Neural cell (in vitro differentiated cells): ENCODE results near the gene FAM78B.

Experiments
- EZH2 ChIP-seq: fragments of 200-600, 300-800 bp; shearing (Covaris generic), sonication (generic); IDR thresholded peaks from 2 replicates; pipeline ENCODE4 v1.6.1; 2014; ENCODE audit warnings: antibody characterized with exemption, low read length, borderline replicate concordance, mild to moderate bottlenecking; ENCODE audit not compliant: insufficient read depth, poor library complexity, severe bottlenecking
- MXI1 ChIP-seq: fragments of 450-650 bp; conservative IDR thresholded peaks from 2 replicates; pipeline ENCODE4 v1.6.1; 2014; ENCODE audit warnings: antibody characterized with exemption, mild to moderate bottlenecking; ENCODE audit not compliant: poor library complexity, severe bottlenecking
- POLR2AphosphoS5 ChIP-seq: IDR thresholded peaks from 2 replicates; pipeline ENCODE4 v1.6.1; 2012
- RAD21 ChIP-seq: fragments of 450-650 bp; conservative IDR thresholded peaks from 2 replicates; pipeline ENCODE4 v1.6.1; 2014; ENCODE audit warnings: antibody characterized with exemption, mild to moderate bottlenecking, moderate library complexity
- SMC3 ChIP-seq: fragments of 450-650 bp; conservative IDR thresholded peaks from 2 replicates; pipeline ENCODE4 v1.6.1; 2014; ENCODE audit warnings: antibody characterized with exemption, mild to moderate bottlenecking, moderate library complexity; ENCODE audit not compliant: poor library complexity
- TAF1 ChIP-seq: IDR thresholded peaks from 2 replicates; pipeline ENCODE4 v1.6.1; 2012; ENCODE audit warnings: low read depth
- TF ChIP-seq, protein P1 (sequence below): IDR thresholded peaks from 2 replicates; pipeline ENCODE4 v1.6.1; 2012; ENCODE audit warnings: borderline replicate concordance
- TF ChIP-seq, protein P2 (sequence below): fragments of 450-650 bp; IDR thresholded peaks from 2 replicates; pipeline ENCODE4 v1.5.1; 2014; ENCODE audit warnings: antibody characterized with exemption, mild to moderate bottlenecking, moderate library complexity; ENCODE audit not compliant: poor library complexity, severe bottlenecking

GRCh38 chr1:166089804-166090203, 77.0 kb downstream of the FAM78B start:
- no peak for TF ChIP-seq RAD21
- TF ChIP-seq, protein P1, sequence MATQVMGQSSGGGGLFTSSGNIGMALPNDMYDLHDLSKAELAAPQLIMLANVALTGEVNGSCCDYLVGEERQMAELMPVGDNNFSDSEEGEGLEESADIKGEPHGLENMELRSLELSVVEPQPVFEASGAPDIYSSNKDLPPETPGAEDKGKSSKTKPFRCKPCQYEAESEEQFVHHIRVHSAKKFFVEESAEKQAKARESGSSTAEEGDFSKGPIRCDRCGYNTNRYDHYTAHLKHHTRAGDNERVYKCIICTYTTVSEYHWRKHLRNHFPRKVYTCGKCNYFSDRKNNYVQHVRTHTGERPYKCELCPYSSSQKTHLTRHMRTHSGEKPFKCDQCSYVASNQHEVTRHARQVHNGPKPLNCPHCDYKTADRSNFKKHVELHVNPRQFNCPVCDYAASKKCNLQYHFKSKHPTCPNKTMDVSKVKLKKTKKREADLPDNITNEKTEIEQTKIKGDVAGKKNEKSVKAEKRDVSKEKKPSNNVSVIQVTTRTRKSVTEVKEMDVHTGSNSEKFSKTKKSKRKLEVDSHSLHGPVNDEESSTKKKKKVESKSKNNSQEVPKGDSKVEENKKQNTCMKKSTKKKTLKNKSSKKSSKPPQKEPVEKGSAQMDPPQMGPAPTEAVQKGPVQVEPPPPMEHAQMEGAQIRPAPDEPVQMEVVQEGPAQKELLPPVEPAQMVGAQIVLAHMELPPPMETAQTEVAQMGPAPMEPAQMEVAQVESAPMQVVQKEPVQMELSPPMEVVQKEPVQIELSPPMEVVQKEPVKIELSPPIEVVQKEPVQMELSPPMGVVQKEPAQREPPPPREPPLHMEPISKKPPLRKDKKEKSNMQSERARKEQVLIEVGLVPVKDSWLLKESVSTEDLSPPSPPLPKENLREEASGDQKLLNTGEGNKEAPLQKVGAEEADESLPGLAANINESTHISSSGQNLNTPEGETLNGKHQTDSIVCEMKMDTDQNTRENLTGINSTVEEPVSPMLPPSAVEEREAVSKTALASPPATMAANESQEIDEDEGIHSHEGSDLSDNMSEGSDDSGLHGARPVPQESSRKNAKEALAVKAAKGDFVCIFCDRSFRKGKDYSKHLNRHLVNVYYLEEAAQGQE, result no peak
- TF ChIP-seq, protein P2, sequence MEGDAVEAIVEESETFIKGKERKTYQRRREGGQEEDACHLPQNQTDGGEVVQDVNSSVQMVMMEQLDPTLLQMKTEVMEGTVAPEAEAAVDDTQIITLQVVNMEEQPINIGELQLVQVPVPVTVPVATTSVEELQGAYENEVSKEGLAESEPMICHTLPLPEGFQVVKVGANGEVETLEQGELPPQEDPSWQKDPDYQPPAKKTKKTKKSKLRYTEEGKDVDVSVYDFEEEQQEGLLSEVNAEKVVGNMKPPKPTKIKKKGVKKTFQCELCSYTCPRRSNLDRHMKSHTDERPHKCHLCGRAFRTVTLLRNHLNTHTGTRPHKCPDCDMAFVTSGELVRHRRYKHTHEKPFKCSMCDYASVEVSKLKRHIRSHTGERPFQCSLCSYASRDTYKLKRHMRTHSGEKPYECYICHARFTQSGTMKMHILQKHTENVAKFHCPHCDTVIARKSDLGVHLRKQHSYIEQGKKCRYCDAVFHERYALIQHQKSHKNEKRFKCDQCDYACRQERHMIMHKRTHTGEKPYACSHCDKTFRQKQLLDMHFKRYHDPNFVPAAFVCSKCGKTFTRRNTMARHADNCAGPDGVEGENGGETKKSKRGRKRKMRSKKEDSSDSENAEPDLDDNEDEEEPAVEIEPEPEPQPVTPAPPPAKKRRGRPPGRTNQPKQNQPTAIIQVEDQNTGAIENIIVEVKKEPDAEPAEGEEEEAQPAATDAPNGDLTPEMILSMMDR, result no peak
- no peak for TF ChIP-seq EZH2
- TF ChIP-seq MXI1, result no peak
- TF ChIP-seq SMC3, result no peak
- TF ChIP-seq POLR2AphosphoS5, result no peak
- TF ChIP-seq TAF1, result no peak
